Hematopoietic multipotent progenitor cell treated with erythropoietin and hydrocortisone succinate and interleukin-3 and kit ligand, for 17 days (in vitro differentiated cells): ENCODE data around the gene ZMIZ1.
A peak's percentile ranks its signal among the peaks of the same experiment; 100 is the strongest.

Source experiments
- DNase-seq: peaks from one replicate; pipeline ENCODE4 v3.0.0-alpha.2; 2015; ENCODE audit warnings: low spot score

Gene ZMIZ1, protein sequence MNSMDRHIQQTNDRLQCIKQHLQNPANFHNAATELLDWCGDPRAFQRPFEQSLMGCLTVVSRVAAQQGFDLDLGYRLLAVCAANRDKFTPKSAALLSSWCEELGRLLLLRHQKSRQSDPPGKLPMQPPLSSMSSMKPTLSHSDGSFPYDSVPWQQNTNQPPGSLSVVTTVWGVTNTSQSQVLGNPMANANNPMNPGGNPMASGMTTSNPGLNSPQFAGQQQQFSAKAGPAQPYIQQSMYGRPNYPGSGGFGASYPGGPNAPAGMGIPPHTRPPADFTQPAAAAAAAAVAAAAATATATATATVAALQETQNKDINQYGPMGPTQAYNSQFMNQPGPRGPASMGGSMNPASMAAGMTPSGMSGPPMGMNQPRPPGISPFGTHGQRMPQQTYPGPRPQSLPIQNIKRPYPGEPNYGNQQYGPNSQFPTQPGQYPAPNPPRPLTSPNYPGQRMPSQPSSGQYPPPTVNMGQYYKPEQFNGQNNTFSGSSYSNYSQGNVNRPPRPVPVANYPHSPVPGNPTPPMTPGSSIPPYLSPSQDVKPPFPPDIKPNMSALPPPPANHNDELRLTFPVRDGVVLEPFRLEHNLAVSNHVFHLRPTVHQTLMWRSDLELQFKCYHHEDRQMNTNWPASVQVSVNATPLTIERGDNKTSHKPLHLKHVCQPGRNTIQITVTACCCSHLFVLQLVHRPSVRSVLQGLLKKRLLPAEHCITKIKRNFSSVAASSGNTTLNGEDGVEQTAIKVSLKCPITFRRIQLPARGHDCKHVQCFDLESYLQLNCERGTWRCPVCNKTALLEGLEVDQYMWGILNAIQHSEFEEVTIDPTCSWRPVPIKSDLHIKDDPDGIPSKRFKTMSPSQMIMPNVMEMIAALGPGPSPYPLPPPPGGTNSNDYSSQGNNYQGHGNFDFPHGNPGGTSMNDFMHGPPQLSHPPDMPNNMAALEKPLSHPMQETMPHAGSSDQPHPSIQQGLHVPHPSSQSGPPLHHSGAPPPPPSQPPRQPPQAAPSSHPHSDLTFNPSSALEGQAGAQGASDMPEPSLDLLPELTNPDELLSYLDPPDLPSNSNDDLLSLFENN

GRCh38 chr10:79068562-79069324 lies at the start of gene ZMIZ1:
TSS of gene ZMIZ1 (plus strand) at chr10:79068966. CDS start at chr10:79201633, 132,667 bp downstream.
- DNase-seq = peak; percentile 84

GRCh38 chr10:79019441-79020014 lies 49.2 kb upstream of the ZMIZ1 start:
- DNase-seq = no peak

- DNase-seq = peak; percentile 23
Observed at GRCh38 chr10:79020015-79020491, 48.7 kb upstream of the ZMIZ1 start.

GRCh38 chr10:79020605-79021004 lies 48.2 kb upstream of the ZMIZ1 start:
- no peak for DNase-seq

DNA sequence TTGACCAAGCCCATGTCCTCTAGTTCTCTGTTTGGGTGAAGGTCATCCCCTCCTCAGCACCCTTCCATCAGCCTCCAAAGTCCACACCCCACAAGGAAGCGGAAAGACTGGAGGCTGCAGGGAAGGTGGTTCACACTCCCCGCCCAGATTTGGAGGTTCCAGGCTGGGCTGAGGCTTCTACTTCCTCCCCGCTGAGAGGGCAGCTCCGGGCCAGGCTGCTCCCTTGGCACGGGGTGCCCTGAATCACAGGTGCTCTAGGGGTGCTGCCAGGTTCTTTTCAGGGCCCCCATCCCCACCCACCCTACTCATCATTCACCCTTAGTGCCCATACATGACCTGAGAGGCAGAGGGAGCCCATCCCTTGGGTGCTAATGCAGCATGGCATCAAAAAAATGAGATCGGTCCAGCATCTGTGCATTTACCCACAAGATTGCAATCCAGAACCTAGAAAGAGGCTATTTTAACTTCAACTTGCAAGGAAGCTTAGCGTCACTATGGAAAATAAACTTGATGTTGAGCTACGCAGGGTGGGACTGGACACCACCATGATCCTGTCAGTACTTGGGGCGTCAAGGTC lies 47.3 kb upstream of the ZMIZ1 start:
- no peak for DNase-seq

GRCh38 chr10:79021948-79022499 lies 46.7 kb upstream of the ZMIZ1 start:
- DNase-seq = no peak

DNA sequence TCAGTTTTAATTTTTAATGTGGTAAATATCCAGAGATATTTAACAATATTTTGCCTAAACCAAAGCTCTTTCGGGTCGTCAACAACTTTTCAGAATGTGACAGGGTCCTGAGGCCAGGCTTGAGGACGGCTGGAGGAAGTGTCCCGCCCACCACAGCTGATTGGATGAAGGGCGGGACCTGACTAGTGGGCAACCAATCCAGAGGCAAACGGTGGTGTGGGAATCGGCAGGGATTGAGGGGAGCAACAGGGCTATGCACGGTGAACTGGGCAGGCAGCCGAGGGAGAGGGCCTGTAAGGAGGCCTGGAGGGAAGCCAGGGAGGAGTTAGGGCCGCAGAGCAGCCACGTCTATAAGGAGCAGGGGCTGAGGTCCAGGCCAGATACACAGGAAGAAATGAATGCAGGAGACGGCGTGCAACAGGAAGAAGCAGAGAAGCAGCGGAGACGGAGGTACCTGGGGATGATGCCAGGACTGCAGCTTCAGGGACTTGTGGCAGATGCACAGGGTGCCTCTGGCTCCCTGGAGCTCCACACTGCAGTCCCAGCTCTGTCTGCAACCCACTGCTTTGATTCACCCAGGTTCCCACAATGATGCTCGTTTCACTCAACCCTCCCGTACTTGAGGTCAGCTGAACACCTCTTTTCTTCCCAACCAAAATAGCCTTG lies 46.1 kb upstream of the ZMIZ1 start:
- peak; percentile 42 for DNase-seq

GRCh38 chr10:79023240-79024162 lies 45.3 kb upstream of the ZMIZ1 start:
- peak; percentile 38 for DNase-seq

GRCh38 chr10:79024296-79024695 lies 44.5 kb upstream of the ZMIZ1 start:
- no peak for DNase-seq

GRCh38 chr10:79024720-79025198 lies 44.0 kb upstream of the ZMIZ1 start:
- DNase-seq = no peak

DNA sequence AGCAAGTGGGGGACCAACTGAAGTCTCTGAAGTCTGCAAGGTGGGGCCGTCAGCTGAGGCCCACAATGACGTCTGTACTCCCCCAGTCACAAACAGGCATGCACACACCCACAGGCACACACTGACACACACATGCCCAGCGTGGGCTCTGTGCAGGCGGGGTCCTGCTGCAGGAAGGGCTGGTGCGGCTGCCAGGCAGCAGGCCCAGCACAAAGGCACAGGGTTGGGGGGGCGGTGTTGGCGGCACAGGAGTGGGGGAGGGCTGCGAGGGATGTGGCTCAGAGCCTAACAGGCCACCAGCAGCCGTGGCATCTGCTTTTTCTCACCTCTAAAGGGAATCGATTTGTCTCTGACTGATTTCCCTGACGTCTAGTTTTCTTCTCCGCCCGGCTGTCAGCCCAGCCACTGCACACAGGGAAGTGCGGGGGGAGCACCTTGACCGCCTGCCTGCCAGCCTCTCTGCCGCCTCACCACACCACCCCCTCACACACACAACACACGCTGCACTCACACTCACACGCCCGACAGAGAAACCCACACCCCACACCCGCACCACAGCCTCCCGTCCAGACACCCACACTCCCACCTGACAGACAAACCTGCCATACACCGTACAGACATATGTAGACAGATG lies 43.5 kb upstream of the ZMIZ1 start:
- no peak for DNase-seq

DNA sequence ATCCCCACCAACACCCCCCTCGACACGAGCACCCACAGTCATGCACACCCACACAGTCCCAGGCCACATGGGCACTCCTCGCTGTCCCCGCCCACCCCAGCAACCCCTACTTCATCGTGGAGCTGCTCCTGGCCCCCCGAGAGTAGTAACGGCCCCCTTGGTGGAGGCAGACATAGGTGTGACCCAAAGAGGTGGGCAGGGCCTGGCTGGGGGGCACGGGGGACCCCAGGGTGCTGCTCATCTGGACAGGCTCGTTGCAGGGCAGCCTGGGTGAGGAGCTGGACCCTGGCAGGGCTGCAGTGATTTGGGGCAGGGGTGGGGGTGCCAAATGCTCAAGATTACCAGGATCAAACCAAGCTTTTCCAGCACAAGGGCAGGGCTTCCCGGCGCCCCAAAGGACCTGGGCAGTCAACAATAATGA lies 42.4 kb upstream of the ZMIZ1 start:
- DNase-seq = no peak

- no peak for DNase-seq
Observed at GRCh38 chr10:79026806-79027146, 42.0 kb upstream of the ZMIZ1 start.

DNA sequence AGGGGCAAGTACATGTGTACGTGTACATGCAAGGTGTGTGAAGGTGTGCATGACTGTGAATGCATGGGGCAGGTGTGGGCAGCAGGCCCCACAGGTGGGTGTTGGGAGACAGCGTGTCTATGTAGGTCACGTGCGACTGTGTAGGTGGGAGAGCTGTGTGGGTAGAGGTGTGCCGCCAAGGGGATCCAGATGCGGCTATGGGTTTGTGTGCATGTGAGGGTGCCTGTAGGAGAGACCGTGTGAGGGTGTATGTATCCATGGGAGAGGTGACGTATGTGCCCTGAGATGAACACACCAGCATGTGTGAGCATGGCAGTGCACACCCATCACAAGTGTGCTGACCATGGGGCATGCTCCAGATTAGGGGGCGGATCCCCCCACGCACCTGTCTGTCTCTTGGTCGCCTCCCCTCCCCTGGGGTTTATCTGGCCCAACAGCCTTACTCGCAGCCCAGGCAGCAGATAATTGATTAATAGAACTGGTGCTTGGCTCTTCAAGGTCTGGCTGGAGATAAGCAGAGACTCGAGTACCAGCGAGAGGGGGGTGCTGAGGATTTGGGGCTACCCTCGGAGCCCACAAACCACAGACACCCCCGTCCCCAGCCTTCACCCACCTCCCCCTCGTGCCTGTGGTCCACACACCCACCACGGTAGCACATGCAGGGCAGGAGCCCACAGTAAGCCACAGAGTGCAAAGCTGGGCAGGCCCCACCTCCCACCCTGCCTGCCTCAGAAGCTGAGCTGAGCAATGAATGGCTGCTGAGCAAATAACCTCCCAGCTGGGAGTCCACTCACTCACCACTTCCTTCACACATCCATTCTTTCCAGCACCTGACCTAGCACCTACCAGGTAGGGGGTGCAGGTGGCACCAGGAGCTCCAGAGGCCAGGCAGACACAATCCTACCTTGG lies 41.4 kb upstream of the ZMIZ1 start:
- DNase-seq = peak; percentile 85

DNA sequence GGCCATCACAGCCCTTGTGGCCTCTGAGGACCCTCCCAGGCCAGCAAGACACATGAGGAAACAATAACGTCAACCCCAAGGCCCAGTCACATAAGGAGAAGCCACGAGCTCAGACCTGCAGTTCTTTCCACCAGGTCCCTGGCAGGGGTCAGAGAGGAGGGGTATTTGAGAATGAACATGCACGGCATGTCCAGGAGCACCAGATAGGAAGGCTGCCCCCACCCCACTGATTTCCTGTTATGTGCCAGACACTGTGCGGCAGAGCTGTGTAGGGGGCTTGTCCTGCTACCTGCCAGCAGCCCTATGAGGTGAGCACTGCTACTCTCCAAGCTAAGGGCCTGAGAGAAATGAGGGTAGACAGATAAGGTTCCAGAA lies 40.7 kb upstream of the ZMIZ1 start:
- no peak for DNase-seq

GRCh38 chr10:79028451-79029010 lies 40.2 kb upstream of the ZMIZ1 start:
- no peak for DNase-seq
